ENCODE measurements around the gene GJB2. TPM values are rescaled to one million over a fixed set of nuclear protein-coding genes. Genes with fewer than 3 reads are reported as not detected.

Gene GJB2
- total RNA-seq, 1 donor from 2014 or later: 0.23 TPM

- H3K27me3 Mint-ChIP-seq (ENCODE audit: unreplicated experiment): peaks cover 13% of the 10 kb centered on the region
- H3K27ac Mint-ChIP-seq (ENCODE audit: unreplicated experiment): no peak overlapping the region
- H3K36me3 Mint-ChIP-seq (ENCODE audit: low read depth, unreplicated experiment): peaks cover 5% of the 10 kb centered on the region
- TF ChIP-seq CTCF (IDR thresholded peaks at IDR 0.05; ENCODE audit: unreplicated experiment): no peak
- H3K4me3 Mint-ChIP-seq (ENCODE audit: unreplicated experiment): no peak overlapping the region
- peaks cover 5% of the 10 kb centered on the region for H3K4me1 Mint-ChIP-seq (ENCODE audit: unreplicated experiment)
- no peaks in the 10 kb centered on the region for H3K9me3 Mint-ChIP-seq (ENCODE audit: unreplicated experiment)
- no peak for DNase-seq (ENCODE audit: low spot score)
These were observed 11.6 kb downstream of the GJB2 start for GRCh38 chr13:20181188-20181587.

- TF ChIP-seq CTCF (IDR thresholded peaks at IDR 0.05; ENCODE audit: unreplicated experiment): no peak
- Mint-ChIP-seq H3K27ac (ENCODE audit: unreplicated experiment) (no peak overlapping the region), H3K36me3 (ENCODE audit: low read depth, unreplicated experiment) (peaks cover 5% of the 10 kb centered on the region), H3K4me1 (ENCODE audit: unreplicated experiment) (peaks cover 15% of the 10 kb centered on the region), H3K4me3 (ENCODE audit: unreplicated experiment) (no peak overlapping the region), H3K27me3 (ENCODE audit: unreplicated experiment) (peaks cover 10% of the 10 kb centered on the region), H3K9me3 (ENCODE audit: unreplicated experiment) (no peaks in the 10 kb centered on the region)
- no peak for DNase-seq (ENCODE audit: low spot score)
These were observed 14.6 kb downstream of the GJB2 start for GRCh38 chr13:20178156-20178555.

GRCh38 chr13:20177049-20177831 lies 15.5 kb downstream of the GJB2 start:
- Mint-ChIP-seq H3K27me3 (ENCODE audit: unreplicated experiment) (peaks cover 10% of the 10 kb centered on the region), H3K9me3 (ENCODE audit: unreplicated experiment) (no peaks in the 10 kb centered on the region), H3K4me1 (ENCODE audit: unreplicated experiment) (peaks cover 15% of the 10 kb centered on the region), H3K27ac (ENCODE audit: unreplicated experiment) (no peak overlapping the region), H3K4me3 (ENCODE audit: unreplicated experiment) (no peak overlapping the region), H3K36me3 (ENCODE audit: low read depth, unreplicated experiment) (peaks cover 5% of the 10 kb centered on the region)
- DNase-seq (ENCODE audit: low spot score): no peak
- TF ChIP-seq CTCF (IDR thresholded peaks at IDR 0.05; ENCODE audit: unreplicated experiment): no peak

GRCh38 chr13:20175907-20176652 lies 16.7 kb downstream of the GJB2 start:
- Mint-ChIP-seq H3K4me1 (ENCODE audit: unreplicated experiment) (peaks cover 18% of the 10 kb centered on the region), H3K27me3 (ENCODE audit: unreplicated experiment) (peaks cover 7% of the 10 kb centered on the region), H3K36me3 (ENCODE audit: low read depth, unreplicated experiment) (peaks cover 5% of the 10 kb centered on the region), H3K9me3 (ENCODE audit: unreplicated experiment) (no peaks in the 10 kb centered on the region), H3K27ac (ENCODE audit: unreplicated experiment) (no peak overlapping the region), H3K4me3 (ENCODE audit: unreplicated experiment) (no peak overlapping the region)
- no peak for TF ChIP-seq CTCF (IDR thresholded peaks at IDR 0.05; ENCODE audit: unreplicated experiment)
- DNase-seq (ENCODE audit: low spot score): no peak

GRCh38 chr13:20175406-20175794 lies 17.3 kb downstream of the GJB2 start:
- DNase-seq (ENCODE audit: low spot score): no peak
- Mint-ChIP-seq H3K27ac (ENCODE audit: unreplicated experiment) (no peak overlapping the region), H3K27me3 (ENCODE audit: unreplicated experiment) (peaks cover 7% of the 10 kb centered on the region), H3K4me3 (ENCODE audit: unreplicated experiment) (no peak overlapping the region), H3K36me3 (ENCODE audit: low read depth, unreplicated experiment) (peaks cover 5% of the 10 kb centered on the region), H3K4me1 (ENCODE audit: unreplicated experiment) (peaks cover 18% of the 10 kb centered on the region), H3K9me3 (ENCODE audit: unreplicated experiment) (no peaks in the 10 kb centered on the region)
- TF ChIP-seq CTCF (IDR thresholded peaks at IDR 0.05; ENCODE audit: unreplicated experiment): no peak
